HepG2 (cell line): Measurements from ENCODE around the gene CCDC59. TPM values are rescaled to one million over a fixed set of nuclear protein-coding genes. Genes with fewer than 3 reads are reported as not detected.
A peak's percentile ranks its signal among the peaks of the same experiment; 100 is the strongest.

Experiments
- BHLHE40 ChIP-seq: IDR thresholded peaks from 2 replicates; pipeline ENCODE4 v1.6.1; 2011; ENCODE audit warnings: low read length, improper control_type of control experiment
- CREB1 ChIP-seq, 2 experiments: fragments of 450-650 bp in 1 of 2; IDR thresholded peaks; 2 replicates each; pipeline ENCODE4 v1.6.1; 2016 to 2017; ENCODE audit warnings: control low read depth in 1 of 2, mild to moderate bottlenecking in 1 of 2, missing compliant biosample characterization in 1 of 2, missing genetic modification characterization in 1 of 2
- KDM5B ChIP-seq: sonication (generic); formaldehyde crosslinking; IDR thresholded peaks from 2 replicates; pipeline ENCODE4 v1.4.0; 2020; ENCODE audit warnings: missing genetic modification reagents, mild to moderate bottlenecking, borderline replicate concordance
- MTA1 ChIP-seq: sonication (generic); formaldehyde crosslinking; IDR thresholded peaks from 2 replicates; pipeline ENCODE4 v1.4.0; 2020; ENCODE audit warnings: missing genetic modification reagents, mild to moderate bottlenecking, borderline replicate concordance
- PTBP1 ChIP-seq: fragments of 200-400 bp; formaldehyde crosslinking; IDR thresholded peaks from 2 replicates; pipeline ENCODE4 v1.6.1; 2018; ENCODE audit warnings: low read length, low read depth; ENCODE audit not compliant: poor library complexity, severe bottlenecking
- SMAD9 ChIP-seq: sonication (generic); formaldehyde crosslinking; IDR thresholded peaks from 2 replicates; pipeline ENCODE4 v1.5.1; 2020; ENCODE audit warnings: mild to moderate bottlenecking, missing genetic modification reagents
- SMC3 ChIP-seq: IDR thresholded peaks from 2 replicates; pipeline ENCODE4 v1.6.1; 2011; ENCODE audit warnings: low read length, improper control_type of control experiment
- ZMYM3 ChIP-seq: sonication (generic); formaldehyde crosslinking; IDR thresholded peaks from 2 replicates; pipeline ENCODE4 v1.5.1; 2020; ENCODE audit warnings: mild to moderate bottlenecking, missing genetic modification reagents
- polyA plus RNA-seq, 8 experiments: library from polyadenylated mRNA; depleted of rRNA in 3 of 8; stranded (reverse) in 7 of 8; unstranded in 1 of 8; fragments of >200 nt; fragmentation: Illumina TruSeq in 4 of 8; extraction: Trizol in 4 of 8; gene quantifications; 2 replicates each; pipeline versions ENCODE4 v1.2.1 to v1.2.3, GENCODE V29; 2011 to 2016; ENCODE audit warnings: low read depth in 4 of 8, missing spikeins in 1 of 8, mixed read lengths in 1 of 8; ENCODE audit not compliant: insufficient read depth in 1 of 8
- total RNA-seq, 5 experiments: library from RNA; depleted of rRNA; stranded (reverse); fragments of >200 nt; fragmentation: Illumina TruSeq; extraction: Trizol; gene quantifications; 2 replicates each; pipeline ENCODE4 v1.2.3, GENCODE V29; 2016; ENCODE audit warnings: low read depth in 1 of 5
- TF ChIP-seq, protein P1 (sequence below): sonication (generic); formaldehyde crosslinking; IDR thresholded peaks from 2 replicates; pipeline ENCODE4 v1.5.1; 2020; ENCODE audit warnings: mild to moderate bottlenecking, missing genetic modification reagents, moderate library complexity
- TF ChIP-seq, protein P2 (sequence below): sonication (generic); formaldehyde crosslinking; IDR thresholded peaks from 2 replicates; pipeline ENCODE4 v1.4.0; 2020; ENCODE audit warnings: missing genetic modification reagents
- TF ChIP-seq, protein P3 (sequence below): sonication (generic); formaldehyde crosslinking; IDR thresholded peaks from 2 replicates; pipeline ENCODE4 v1.4.0; 2020; ENCODE audit warnings: mild to moderate bottlenecking, missing genetic modification reagents
- TF ChIP-seq, protein P4 (sequence below): sonication (generic); formaldehyde crosslinking; IDR thresholded peaks from 2 replicates; pipeline ENCODE4 v1.8.1; 2023; ENCODE audit warnings: mild to moderate bottlenecking, moderate library complexity, missing genetic modification reagents

The CCDC59 gene
- total and polyA plus RNA-seq, 2 of the 13 experiments (the other 11 are each of a cell fraction or from before 2014, with no cell fraction given): 16.1 to 81.3 TPM

DNA sequence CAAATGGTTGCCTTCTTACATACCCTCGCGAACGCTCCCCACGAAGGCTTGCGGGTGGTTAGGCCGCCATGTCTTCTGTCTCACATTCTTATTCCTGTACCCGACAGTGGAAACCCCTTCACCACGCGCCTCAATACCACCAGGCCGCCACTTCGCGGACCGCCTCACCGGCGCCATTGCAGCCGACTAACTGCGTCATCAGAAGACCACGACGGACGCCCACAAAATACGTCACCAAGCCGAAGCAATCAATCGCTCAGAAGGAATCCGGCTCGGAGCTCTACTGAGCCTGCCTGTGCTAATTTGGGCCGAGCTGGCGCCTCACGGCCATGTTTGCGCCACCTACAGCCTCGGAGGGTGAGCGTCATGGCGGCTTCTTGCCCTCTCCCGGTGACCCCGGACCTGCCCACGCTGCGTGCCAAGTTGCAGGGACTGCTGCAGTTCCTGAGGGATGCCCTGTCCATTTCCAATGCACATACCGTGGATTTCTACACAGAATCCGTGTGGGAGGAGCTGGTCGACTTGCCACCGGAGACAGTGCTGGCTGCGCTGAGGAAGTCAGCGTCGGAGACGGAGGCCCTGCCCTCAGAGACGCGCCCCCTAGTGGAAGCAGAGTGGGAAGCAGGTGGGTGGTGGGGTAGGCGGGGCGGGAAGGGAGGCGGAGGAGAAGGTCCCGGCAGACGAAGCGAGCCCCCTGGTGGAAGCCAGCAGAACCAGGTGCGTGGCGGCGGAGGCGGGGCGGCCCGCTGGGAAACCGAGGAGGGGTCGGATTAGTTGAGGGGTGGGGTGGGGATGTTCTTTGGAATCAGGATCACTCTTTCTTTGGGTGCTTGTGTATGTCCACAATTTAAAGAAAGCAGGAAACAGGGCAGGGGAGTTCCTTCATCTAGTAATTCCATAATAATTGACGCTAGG lies at the start of gene CCDC59, which contains the start of gene METTL25 (continued):
- TF ChIP-seq, protein P1, sequence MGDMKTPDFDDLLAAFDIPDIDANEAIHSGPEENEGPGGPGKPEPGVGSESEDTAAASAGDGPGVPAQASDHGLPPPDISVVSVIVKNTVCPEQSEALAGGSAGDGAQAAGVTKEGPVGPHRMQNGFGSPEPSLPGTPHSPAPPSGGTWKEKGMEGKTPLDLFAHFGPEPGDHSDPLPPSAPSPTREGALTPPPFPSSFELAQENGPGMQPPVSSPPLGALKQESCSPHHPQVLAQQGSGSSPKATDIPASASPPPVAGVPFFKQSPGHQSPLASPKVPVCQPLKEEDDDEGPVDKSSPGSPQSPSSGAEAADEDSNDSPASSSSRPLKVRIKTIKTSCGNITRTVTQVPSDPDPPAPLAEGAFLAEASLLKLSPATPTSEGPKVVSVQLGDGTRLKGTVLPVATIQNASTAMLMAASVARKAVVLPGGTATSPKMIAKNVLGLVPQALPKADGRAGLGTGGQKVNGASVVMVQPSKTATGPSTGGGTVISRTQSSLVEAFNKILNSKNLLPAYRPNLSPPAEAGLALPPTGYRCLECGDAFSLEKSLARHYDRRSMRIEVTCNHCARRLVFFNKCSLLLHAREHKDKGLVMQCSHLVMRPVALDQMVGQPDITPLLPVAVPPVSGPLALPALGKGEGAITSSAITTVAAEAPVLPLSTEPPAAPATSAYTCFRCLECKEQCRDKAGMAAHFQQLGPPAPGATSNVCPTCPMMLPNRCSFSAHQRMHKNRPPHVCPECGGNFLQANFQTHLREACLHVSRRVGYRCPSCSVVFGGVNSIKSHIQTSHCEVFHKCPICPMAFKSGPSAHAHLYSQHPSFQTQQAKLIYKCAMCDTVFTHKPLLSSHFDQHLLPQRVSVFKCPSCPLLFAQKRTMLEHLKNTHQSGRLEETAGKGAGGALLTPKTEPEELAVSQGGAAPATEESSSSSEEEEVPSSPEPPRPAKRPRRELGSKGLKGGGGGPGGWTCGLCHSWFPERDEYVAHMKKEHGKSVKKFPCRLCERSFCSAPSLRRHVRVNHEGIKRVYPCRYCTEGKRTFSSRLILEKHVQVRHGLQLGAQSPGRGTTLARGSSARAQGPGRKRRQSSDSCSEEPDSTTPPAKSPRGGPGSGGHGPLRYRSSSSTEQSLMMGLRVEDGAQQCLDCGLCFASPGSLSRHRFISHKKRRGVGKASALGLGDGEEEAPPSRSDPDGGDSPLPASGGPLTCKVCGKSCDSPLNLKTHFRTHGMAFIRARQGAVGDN: peak; percentile 88
- TF ChIP-seq KDM5B (CRISPR knock-in tag) (peak; percentile 82), MTA1 (CRISPR knock-in tag) (peak; percentile 89; the same call in 1 of the 2 replicates), SMC3 (no peak; the same call in 1 of the 2 replicates), BHLHE40 (no peak), ZMYM3 (CRISPR knock-in tag) (peak; percentile 27; the same call in 1 of the 2 replicates), PTBP1 (no peak), CREB1 (IDR thresholded peaks at IDR 0.05) (peak; percentile 99), CREB1 (CRISPR knock-in tag; IDR thresholded peaks at IDR 0.05) (peak; percentile 100), SMAD9 (CRISPR knock-in tag) (peak; percentile 87; the same call in 1 of the 2 replicates)
- TF ChIP-seq, protein P2, sequence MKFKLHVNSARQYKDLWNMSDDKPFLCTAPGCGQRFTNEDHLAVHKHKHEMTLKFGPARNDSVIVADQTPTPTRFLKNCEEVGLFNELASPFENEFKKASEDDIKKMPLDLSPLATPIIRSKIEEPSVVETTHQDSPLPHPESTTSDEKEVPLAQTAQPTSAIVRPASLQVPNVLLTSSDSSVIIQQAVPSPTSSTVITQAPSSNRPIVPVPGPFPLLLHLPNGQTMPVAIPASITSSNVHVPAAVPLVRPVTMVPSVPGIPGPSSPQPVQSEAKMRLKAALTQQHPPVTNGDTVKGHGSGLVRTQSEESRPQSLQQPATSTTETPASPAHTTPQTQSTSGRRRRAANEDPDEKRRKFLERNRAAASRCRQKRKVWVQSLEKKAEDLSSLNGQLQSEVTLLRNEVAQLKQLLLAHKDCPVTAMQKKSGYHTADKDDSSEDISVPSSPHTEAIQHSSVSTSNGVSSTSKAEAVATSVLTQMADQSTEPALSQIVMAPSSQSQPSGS (CRISPR knock-in tag): peak; percentile 92
- TF ChIP-seq, protein P3, sequence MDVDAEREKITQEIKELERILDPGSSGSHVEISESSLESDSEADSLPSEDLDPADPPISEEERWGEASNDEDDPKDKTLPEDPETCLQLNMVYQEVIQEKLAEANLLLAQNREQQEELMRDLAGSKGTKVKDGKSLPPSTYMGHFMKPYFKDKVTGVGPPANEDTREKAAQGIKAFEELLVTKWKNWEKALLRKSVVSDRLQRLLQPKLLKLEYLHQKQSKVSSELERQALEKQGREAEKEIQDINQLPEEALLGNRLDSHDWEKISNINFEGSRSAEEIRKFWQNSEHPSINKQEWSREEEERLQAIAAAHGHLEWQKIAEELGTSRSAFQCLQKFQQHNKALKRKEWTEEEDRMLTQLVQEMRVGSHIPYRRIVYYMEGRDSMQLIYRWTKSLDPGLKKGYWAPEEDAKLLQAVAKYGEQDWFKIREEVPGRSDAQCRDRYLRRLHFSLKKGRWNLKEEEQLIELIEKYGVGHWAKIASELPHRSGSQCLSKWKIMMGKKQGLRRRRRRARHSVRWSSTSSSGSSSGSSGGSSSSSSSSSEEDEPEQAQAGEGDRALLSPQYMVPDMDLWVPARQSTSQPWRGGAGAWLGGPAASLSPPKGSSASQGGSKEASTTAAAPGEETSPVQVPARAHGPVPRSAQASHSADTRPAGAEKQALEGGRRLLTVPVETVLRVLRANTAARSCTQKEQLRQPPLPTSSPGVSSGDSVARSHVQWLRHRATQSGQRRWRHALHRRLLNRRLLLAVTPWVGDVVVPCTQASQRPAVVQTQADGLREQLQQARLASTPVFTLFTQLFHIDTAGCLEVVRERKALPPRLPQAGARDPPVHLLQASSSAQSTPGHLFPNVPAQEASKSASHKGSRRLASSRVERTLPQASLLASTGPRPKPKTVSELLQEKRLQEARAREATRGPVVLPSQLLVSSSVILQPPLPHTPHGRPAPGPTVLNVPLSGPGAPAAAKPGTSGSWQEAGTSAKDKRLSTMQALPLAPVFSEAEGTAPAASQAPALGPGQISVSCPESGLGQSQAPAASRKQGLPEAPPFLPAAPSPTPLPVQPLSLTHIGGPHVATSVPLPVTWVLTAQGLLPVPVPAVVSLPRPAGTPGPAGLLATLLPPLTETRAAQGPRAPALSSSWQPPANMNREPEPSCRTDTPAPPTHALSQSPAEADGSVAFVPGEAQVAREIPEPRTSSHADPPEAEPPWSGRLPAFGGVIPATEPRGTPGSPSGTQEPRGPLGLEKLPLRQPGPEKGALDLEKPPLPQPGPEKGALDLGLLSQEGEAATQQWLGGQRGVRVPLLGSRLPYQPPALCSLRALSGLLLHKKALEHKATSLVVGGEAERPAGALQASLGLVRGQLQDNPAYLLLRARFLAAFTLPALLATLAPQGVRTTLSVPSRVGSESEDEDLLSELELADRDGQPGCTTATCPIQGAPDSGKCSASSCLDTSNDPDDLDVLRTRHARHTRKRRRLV (CRISPR knock-in tag): peak; percentile 74; the same call in 1 of the 2 replicates
- TF ChIP-seq, protein P4, sequence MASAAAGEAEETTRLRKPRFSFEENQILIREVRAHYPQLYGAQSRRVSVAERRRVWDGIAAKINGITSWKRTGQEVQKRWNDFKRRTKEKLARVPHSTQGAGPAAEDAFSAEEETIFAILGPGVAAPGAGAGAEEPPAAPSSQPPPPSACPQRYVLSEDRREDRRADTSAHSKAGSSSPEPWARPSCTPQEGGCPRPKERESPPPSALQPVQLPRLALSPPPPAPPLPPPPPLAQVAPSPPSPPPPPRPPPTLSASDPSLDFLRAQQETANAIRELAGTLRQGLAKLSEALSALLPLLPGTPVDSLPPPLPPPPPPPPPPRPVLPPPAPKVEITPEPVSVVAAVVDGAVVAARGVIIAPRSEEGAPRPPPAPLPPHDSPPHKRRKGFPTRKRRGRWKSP (CRISPR knock-in tag): peak; percentile 91
